LNCAP (cell line): Measurements from ENCODE around the gene NEMF.

Experiments
- CTCF ChIP-seq: fragments of 450-650 bp; IDR thresholded peaks from 2 replicates; pipeline ENCODE4 v1.5.1; 2017; ENCODE audit warnings: mild to moderate bottlenecking

The NEMF gene

GRCh38 chr14:49853572-49854375 is 1.2 kb upstream of the NEMF start:
- peak; percentile 23; the same call in 1 of the 2 replicates for TF ChIP-seq CTCF

- no peak; the same call in 1 of the 2 replicates for TF ChIP-seq CTCF
These were observed 530 bp upstream of the NEMF start for GRCh38 chr14:49853158-49853477.

GRCh38 chr14:49851813-49852212 is 775 bp downstream of the NEMF start:
- no peak for TF ChIP-seq CTCF

- no peak for TF ChIP-seq CTCF
These were observed 3.3 kb downstream of the NEMF start for GRCh38 chr14:49849213-49849847.

- no peak for TF ChIP-seq CTCF
These were observed 23.9 kb downstream of the NEMF start for GRCh38 chr14:49828640-49829039.

GRCh38 chr14:49820176-49820575 is 32.4 kb downstream of the NEMF start:
- TF ChIP-seq CTCF: no peak

- no peak for TF ChIP-seq CTCF
These were observed 35.7 kb downstream of the NEMF start for GRCh38 chr14:49816844-49817243.
